Gastrocnemius medialis (tissue), 4 donors: ENCODE data around the gene GAB1. TPM values are rescaled to one million over a fixed set of nuclear protein-coding genes. Genes with fewer than 3 reads are reported as not detected.

ENCODE experiments used
- ATAC-seq, 2 donors: fragments of 150-250 bp; one replicate each; pipeline ENCODE4 v1.9.1; 2016
- DNase-seq, 2 donors: peaks; one replicate each; pipeline ENCODE4 v3.0.0-alpha.2; 2019
- H3K27ac ChIP-seq, 4 donors: fragments of 200-600 bp; sonication (generic); 1 replicate in 1 of 4; 2 replicates in 3 of 4; pipeline ENCODE4 v1.5.1; 2016 to 2018; ENCODE audit warnings: mild to moderate bottlenecking in 2 of 4, moderate library complexity in 1 of 4
- H3K27me3 ChIP-seq, 3 donors: fragments of 200-600 bp; sonication (generic) in 2 of 3; 1 replicate in 1 of 3; 2 replicates in 2 of 3; pipeline versions ENCODE4 v1.5.1 to v1.6.0; 2016 to 2019; ENCODE audit warnings: mild to moderate bottlenecking in 1 of 3, moderate library complexity in 1 of 3
- H3K36me3 ChIP-seq, 2 donors: fragments of 200-600 bp; sonication (generic) in 1 of 2; one replicate each; pipeline ENCODE4 v1.5.1; 2017 to 2018
- H3K4me1 ChIP-seq, 2 donors: fragments of 200-600 bp; sonication (generic) in 1 of 2; one replicate each; pipeline ENCODE4 v1.5.1; 2016 to 2017; ENCODE audit warnings: mild to moderate bottlenecking in 2 of 2
- H3K4me3 ChIP-seq, 4 donors: fragments of 200-600 bp; sonication (generic) in 3 of 4; 1 replicate in 1 of 4; 2 replicates in 3 of 4; pipeline ENCODE4 v1.5.1; 2016 to 2019; ENCODE audit warnings: mild to moderate bottlenecking in 2 of 4
- H3K9me3 ChIP-seq, 3 donors: fragments of 200-600 bp; sonication (generic) in 2 of 3; 1 replicate in 1 of 3; 2 replicates in 2 of 3; pipeline ENCODE4 v1.5.1; 2016 to 2019
- CTCF ChIP-seq, 5 experiments: fragments of 450-650 bp in 3 of 5; fragments of 200-600 bp in 2 of 5; sonication (generic) in 2 of 5; IDR thresholded peaks in 4 of 5; conservative IDR thresholded peaks in 1 of 5; 1 replicate in 4 of 5; 2 replicates in 1 of 5; pipeline ENCODE4 v1.5.1; 2016 to 2019; ENCODE audit warnings: antibody characterized with exemption in 5 of 5, mild to moderate bottlenecking in 3 of 5, moderate library complexity in 3 of 5
- POLR2A ChIP-seq, 2 donors: fragments of 450-650 bp; IDR thresholded peaks; one replicate each; pipeline ENCODE4 v1.6.1; 2017; ENCODE audit warnings: antibody characterized with exemption in 2 of 2, mild to moderate bottlenecking in 2 of 2, moderate library complexity in 2 of 2
- in situ Hi-C, 4 donors: fragments of 200-750 bp; cut with MboI; loops; one replicate each; pipeline versions ENCODE4 v1.15.0 to v1.8.0; 2017; ENCODE audit warnings: low sequenced_read_pairs in 4 of 4
- intact Hi-C: fragments of 100-400 bp; cut with DNase I; formaldehyde crosslinking; loops from one replicate; pipeline ENCODE4 v1.15.1; 2023; ENCODE audit warnings: low total_unique reads
- total RNA-seq, 4 donors: library from RNA; depleted of rRNA; stranded (reverse); fragments of >200 nt; gene quantifications; one replicate each; pipeline versions ENCODE4 v1.1.0 to v1.2.3, GENCODE V29; 2016

The GAB1 gene
- total RNA-seq, 4 donors from 2014 or later: 11.4 to 27.9 (median 26.6) TPM

- no peaks in the 10 kb centered on the region for H3K9me3 ChIP-seq
- no peaks in the 10 kb centered on the region for H3K36me3 ChIP-seq
- intact Hi-C loops: no loop called here
- no peak overlapping the region for H3K4me3 ChIP-seq
- in situ Hi-C loops: no loop called here
- H3K27me3 ChIP-seq: no peaks in the 10 kb centered on the region
- TF ChIP-seq CTCF (IDR thresholded peaks at IDR 0.05 in 4 of 5, conservative IDR thresholded peaks at IDR 0.05 in 1 of 5): no peak
- TF ChIP-seq POLR2A (IDR thresholded peaks at IDR 0.05): no peak
- ATAC-seq: no peak
- H3K4me1 ChIP-seq: peaks cover 0 to 5% of the 10 kb centered on the region in 2 donors
- DNase-seq: no peak
- no peak overlapping the region for H3K27ac ChIP-seq
Measured at GRCh38 chr4:143296397-143297067, 40.1 kb upstream of the GAB1 start.

GRCh38 chr4:143300860-143301259 lies 35.8 kb upstream of the GAB1 start:
- Histone ChIP-seq H3K36me3 (no peaks in the 10 kb centered on the region), H3K4me3 (no peak overlapping the region), H3K27ac (no peak overlapping the region), H3K4me1 (peaks cover 0 to 5% of the 10 kb centered on the region in 2 donors), H3K9me3 (no peaks in the 10 kb centered on the region), H3K27me3 (no peaks in the 10 kb centered on the region)
- DNase-seq: no peak
- TF ChIP-seq CTCF (IDR thresholded peaks at IDR 0.05 in 4 of 5, conservative IDR thresholded peaks at IDR 0.05 in 1 of 5): no peak
- TF ChIP-seq POLR2A (IDR thresholded peaks at IDR 0.05): no peak
- intact Hi-C loops: no loop called here
- in situ Hi-C loops: no loop called here
- no peak for ATAC-seq

GRCh38 chr4:143302536-143302935 lies 34.1 kb upstream of the GAB1 start:
- Histone ChIP-seq H3K9me3 (no peaks in the 10 kb centered on the region), H3K27me3 (no peaks in the 10 kb centered on the region), H3K27ac (no peak overlapping the region), H3K4me3 (no peak overlapping the region), H3K4me1 (peaks cover 0 to 4% of the 10 kb centered on the region in 2 donors), H3K36me3 (no peaks in the 10 kb centered on the region)
- ATAC-seq (no peak), DNase-seq (no peak)
- intact Hi-C loops: no loop called here
- in situ Hi-C loops: no loop called here
- no peak for TF ChIP-seq CTCF (IDR thresholded peaks at IDR 0.05 in 4 of 5, conservative IDR thresholded peaks at IDR 0.05 in 1 of 5)
- no peak for TF ChIP-seq POLR2A (IDR thresholded peaks at IDR 0.05)

- Histone ChIP-seq H3K36me3 (no peaks in the 10 kb centered on the region), H3K27ac (no peak overlapping the region), H3K4me3 (no peak overlapping the region), H3K4me1 (no peaks in the 10 kb centered on the region), H3K9me3 (no peaks in the 10 kb centered on the region), H3K27me3 (no peaks in the 10 kb centered on the region)
- in situ Hi-C loops (no loop called here), intact Hi-C loops (no loop called here)
- TF ChIP-seq POLR2A (IDR thresholded peaks at IDR 0.05): no peak
- TF ChIP-seq CTCF (IDR thresholded peaks at IDR 0.05 in 4 of 5, conservative IDR thresholded peaks at IDR 0.05 in 1 of 5): no peak
- no peak for DNase-seq
- ATAC-seq: no peak
Measured at GRCh38 chr4:143306788-143307187, 29.9 kb upstream of the GAB1 start.

- intact Hi-C loops (no loop called here), in situ Hi-C loops (no loop called here)
- H3K27ac ChIP-seq: no peak overlapping the region
- TF ChIP-seq POLR2A (IDR thresholded peaks at IDR 0.05): no peak
- no peak for TF ChIP-seq CTCF (IDR thresholded peaks at IDR 0.05 in 4 of 5, conservative IDR thresholded peaks at IDR 0.05 in 1 of 5)
- H3K9me3 ChIP-seq: no peaks in the 10 kb centered on the region
- ATAC-seq (no peak), DNase-seq (no peak)
- H3K4me1 ChIP-seq: no peaks in the 10 kb centered on the region
- no peak overlapping the region for H3K4me3 ChIP-seq
- no peaks in the 10 kb centered on the region for H3K27me3 ChIP-seq
- H3K36me3 ChIP-seq: no peaks in the 10 kb centered on the region
Measured at GRCh38 chr4:143307531-143307930, 29.1 kb upstream of the GAB1 start.
